Breast epithelium (tissue), 3 donors: Measurements from ENCODE around the gene USP24.

Experiments used
- CTCF ChIP-seq, 3 donors: fragments of 450-650 bp; IDR thresholded peaks; one replicate each; pipeline ENCODE4 v1.5.1; 2016 to 2017; ENCODE audit warnings: antibody characterized with exemption in 3 of 3, mild to moderate bottlenecking in 3 of 3, moderate library complexity in 3 of 3
- POLR2A ChIP-seq: fragments of 450-650 bp; IDR thresholded peaks from one replicate; pipeline ENCODE4 v1.6.1; 2016; ENCODE audit warnings: antibody characterized with exemption, mild to moderate bottlenecking, moderate library complexity
- POLR2AphosphoS5 ChIP-seq, 3 donors: sonication (generic); formaldehyde crosslinking; IDR thresholded peaks; one replicate each; pipeline ENCODE4 v1.6.1; 2017; ENCODE audit warnings: antibody characterized with exemption in 3 of 3

DNA sequence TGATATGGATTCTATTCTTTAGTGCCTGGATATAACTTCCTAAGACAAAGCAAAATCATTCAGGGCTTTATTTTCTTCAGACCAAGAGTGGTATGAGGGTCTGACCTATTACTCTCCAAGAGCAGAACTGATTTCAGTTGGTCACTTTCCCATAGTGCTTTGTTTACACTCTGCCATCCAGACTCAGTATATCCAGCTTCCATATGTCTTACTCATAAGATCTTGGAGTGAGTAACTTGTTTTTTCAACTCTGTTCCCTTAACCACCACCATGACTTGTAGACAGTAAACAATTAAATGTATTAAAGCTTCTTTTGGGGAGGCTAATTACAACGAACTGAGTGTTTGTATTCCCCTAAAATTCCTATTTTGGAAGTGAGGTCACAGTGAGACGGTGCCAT lies 83.4 kb downstream of the USP24 start:
- TF ChIP-seq CTCF (IDR thresholded peaks at IDR 0.05) (no peak), POLR2A (no peak), POLR2AphosphoS5 (IDR thresholded peaks at IDR 0.05) (no peak)
